HEK293 (cell line): Measurements from ENCODE around the gene KIAA1671.
A peak's percentile ranks its signal among the peaks of the same experiment; 100 is the strongest.

Source experiments
- CTCF ChIA-PET: fragments of 350-600 bp; formaldehyde crosslinking; extraction: SDS; loops from one replicate; lab custom pipeline; 2021; ENCODE audit warnings: antibody characterized with exemption; lab: Yijun Ruan, JAX
- POLR2A ChIA-PET: fragments of 300-600 bp; formaldehyde crosslinking; extraction: SDS; loops from one replicate; lab custom pipeline; 2020; ENCODE audit warnings: antibody characterized with exemption, inconsistent platforms; lab: Yijun Ruan, JAX
- H3K27ac ChIP-seq: fragments of 200-500 bp; sonication (Bioruptor generic); 2 replicates; pipeline ENCODE4 v1.5.1; 2014; ENCODE audit warnings: low read depth, low read length, control low read depth, inconsistent platforms; ENCODE audit errors: extremely low read depth
- H3K36me3 ChIP-seq, 2 experiments: fragments of 200-500 bp in 1 of 2; sonication (Bioruptor generic) in 1 of 2; 1 replicate in 1 of 2; 2 replicates in 1 of 2; pipeline ENCODE4 v1.5.1; 2014 to 2017; ENCODE audit warnings: inconsistent platforms in 2 of 2, low read length in 2 of 2; ENCODE audit not compliant: control insufficient read depth in 2 of 2, insufficient read depth in 1 of 2
- H3K4me1 ChIP-seq: fragments of 200-500 bp; sonication (Bioruptor generic); 2 replicates; pipeline ENCODE4 v1.5.1; 2014; ENCODE audit warnings: mild to moderate bottlenecking, low read length, inconsistent platforms; ENCODE audit not compliant: control insufficient read depth, insufficient read depth
- H3K4me3 ChIP-seq: 2 replicates; pipeline ENCODE4 v1.5.1; 2011; ENCODE audit warnings: low read depth, mild to moderate bottlenecking, control low read depth, low read length, moderate library complexity
- H3K9me3 ChIP-seq: fragments of 200-500 bp; sonication (Bioruptor generic); 2 replicates; pipeline ENCODE4 v1.5.1; 2014; ENCODE audit warnings: low read depth, low read length, inconsistent platforms; ENCODE audit not compliant: control insufficient read depth, insufficient read depth
- BCL11B ChIP-seq: fragments of 450-650 bp; formaldehyde crosslinking; IDR thresholded peaks from 2 replicates; pipeline ENCODE4 v1.5.1; 2016; ENCODE audit warnings: low read depth, missing biosample characterization, missing genetic modification characterization
- GLI4 ChIP-seq: fragments of 450-650 bp; formaldehyde crosslinking; IDR thresholded peaks from 2 replicates; pipeline ENCODE4 v1.5.1; 2016; ENCODE audit warnings: missing biosample characterization, missing genetic modification characterization
- GLIS2 ChIP-seq: fragments of 450-650 bp; formaldehyde crosslinking; IDR thresholded peaks from 2 replicates; pipeline ENCODE4 v1.5.1; 2016; ENCODE audit warnings: missing biosample characterization, missing genetic modification characterization
- KLF16 ChIP-seq: fragments of 450-650 bp; formaldehyde crosslinking; IDR thresholded peaks from 2 replicates; pipeline ENCODE4 v1.5.1; 2017; ENCODE audit warnings: missing biosample characterization, missing genetic modification characterization
- KLF7 ChIP-seq: fragments of 450-650 bp; formaldehyde crosslinking; IDR thresholded peaks from 2 replicates; pipeline ENCODE4 v1.5.1; 2016; ENCODE audit warnings: missing biosample characterization, missing genetic modification characterization, borderline replicate concordance
- ZEB2 ChIP-seq: fragments of 450-650 bp; formaldehyde crosslinking; IDR thresholded peaks from 2 replicates; pipeline ENCODE4 v1.5.1; 2016; ENCODE audit warnings: missing biosample characterization, missing genetic modification characterization
- ZNF121 ChIP-seq: fragments of 450-650 bp; formaldehyde crosslinking; IDR thresholded peaks from 2 replicates; pipeline ENCODE4 v1.5.1; 2016; ENCODE audit warnings: missing biosample characterization, missing genetic modification characterization
- ZNF140 ChIP-seq: fragments of 450-650 bp; formaldehyde crosslinking; IDR thresholded peaks from 2 replicates; pipeline ENCODE4 v1.5.1; 2016; ENCODE audit warnings: missing biosample characterization, missing genetic modification characterization
- ZNF350 ChIP-seq: fragments of 450-650 bp; formaldehyde crosslinking; IDR thresholded peaks from 2 replicates; pipeline ENCODE4 v1.5.0; 2017; ENCODE audit warnings: missing biosample characterization, mild to moderate bottlenecking, missing genetic modification characterization
- ZNF514 ChIP-seq: fragments of 450-650 bp; formaldehyde crosslinking; IDR thresholded peaks from 2 replicates; pipeline ENCODE4 v1.5.1; 2016; ENCODE audit warnings: missing biosample characterization, missing genetic modification characterization
- ZNF580 ChIP-seq: fragments of 450-650 bp; formaldehyde crosslinking; IDR thresholded peaks from 2 replicates; pipeline ENCODE4 v1.5.1; 2016; ENCODE audit warnings: missing biosample characterization, missing genetic modification characterization
- ZNF621 ChIP-seq: fragments of 450-650 bp; formaldehyde crosslinking; IDR thresholded peaks from 2 replicates; pipeline ENCODE4 v1.5.1; 2017; ENCODE audit warnings: missing biosample characterization, missing genetic modification characterization
- ZNF768 ChIP-seq: fragments of 450-650 bp; formaldehyde crosslinking; IDR thresholded peaks from 2 replicates; pipeline ENCODE4 v1.5.1; 2018; ENCODE audit warnings: missing biosample characterization, mild to moderate bottlenecking, missing genetic modification characterization
- TF ChIP-seq, protein P1 (sequence below): fragments of 450-650 bp; IDR thresholded peaks from 2 replicates; pipeline ENCODE4 v1.5.1; 2018; ENCODE audit warnings: missing biosample characterization, mild to moderate bottlenecking, missing genetic modification characterization
- TF ChIP-seq, protein P2 (sequence below): fragments of 450-650 bp; formaldehyde crosslinking; IDR thresholded peaks from 2 replicates; pipeline ENCODE4 v1.5.1; 2016; ENCODE audit warnings: missing biosample characterization, missing genetic modification characterization
- TF ChIP-seq, protein P3 (sequence below): fragments of 450-650 bp; formaldehyde crosslinking; IDR thresholded peaks from 2 replicates; pipeline ENCODE4; 2016; ENCODE audit warnings: missing biosample characterization, missing genetic modification characterization

KIAA1671 gene

GRCh38 chr22:25143156-25144076 is 190.9 kb downstream of the KIAA1671 start:
- Histone ChIP-seq H3K4me3 (no peak overlapping the region), H3K27ac (no peak overlapping the region), H3K4me1 (no peaks in the 10 kb centered on the region), H3K9me3 (no peaks in the 10 kb centered on the region), H3K36me3 (no peaks in the 10 kb centered on the region)
- POLR2A ChIA-PET = no interaction called here
- CTCF ChIA-PET = interaction anchor here (0.5 kb wide), 1 partner anchor 89 kb away, joined by 3 read pairs; no protein-coding TSS in a partner anchor
- peak; percentile 87 for TF ChIP-seq ZNF768 (tag by site-specific recombination)
- TF ChIP-seq KLF16 = no peak
- 0 out of 2 replicates have a peak, but pooled peaks have one; percentile 43 for TF ChIP-seq ZNF580 (tag by site-specific recombination)
- peak; percentile 95 for TF ChIP-seq ZNF121 (tag by site-specific recombination)

DNA sequence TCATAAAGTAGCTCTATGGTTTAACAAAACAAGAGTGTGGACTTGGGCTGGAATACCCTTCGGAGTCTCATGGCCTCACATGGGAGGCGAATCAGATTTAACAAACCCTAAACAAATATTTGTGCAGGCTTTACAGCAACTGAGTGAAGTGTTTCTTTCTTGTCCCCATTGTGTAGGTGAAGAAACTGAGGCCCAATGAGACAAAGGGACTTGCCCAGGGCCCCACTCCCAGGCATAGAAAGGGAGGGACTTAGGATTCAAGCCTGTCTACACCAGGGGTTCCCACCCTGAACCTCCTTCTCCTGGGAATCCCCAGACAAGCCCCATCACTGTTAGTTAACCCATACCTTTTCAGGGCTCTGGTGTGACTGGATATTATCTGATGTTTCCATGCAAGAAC is 192.0 kb downstream of the KIAA1671 start:
- ChIA-PET POLR2A (no interaction called here), CTCF (no interaction called here)
- Histone ChIP-seq H3K27ac (no peak overlapping the region), H3K4me3 (no peak overlapping the region), H3K4me1 (no peaks in the 10 kb centered on the region), H3K36me3 (no peaks in the 10 kb centered on the region), H3K9me3 (no peaks in the 10 kb centered on the region)
- TF ChIP-seq ZNF350 (tag by site-specific recombination) (no peak), KLF7 (tag by site-specific recombination) (no peak), GLI4 (tag by site-specific recombination) (no peak), ZNF140 (tag by site-specific recombination) (no peak), ZNF621 (tag by site-specific recombination) (no peak), GLIS2 (tag by site-specific recombination) (no peak), BCL11B (tag by site-specific recombination) (no peak), ZNF514 (tag by site-specific recombination) (no peak), ZEB2 (no peak)
- TF ChIP-seq, protein P1, sequence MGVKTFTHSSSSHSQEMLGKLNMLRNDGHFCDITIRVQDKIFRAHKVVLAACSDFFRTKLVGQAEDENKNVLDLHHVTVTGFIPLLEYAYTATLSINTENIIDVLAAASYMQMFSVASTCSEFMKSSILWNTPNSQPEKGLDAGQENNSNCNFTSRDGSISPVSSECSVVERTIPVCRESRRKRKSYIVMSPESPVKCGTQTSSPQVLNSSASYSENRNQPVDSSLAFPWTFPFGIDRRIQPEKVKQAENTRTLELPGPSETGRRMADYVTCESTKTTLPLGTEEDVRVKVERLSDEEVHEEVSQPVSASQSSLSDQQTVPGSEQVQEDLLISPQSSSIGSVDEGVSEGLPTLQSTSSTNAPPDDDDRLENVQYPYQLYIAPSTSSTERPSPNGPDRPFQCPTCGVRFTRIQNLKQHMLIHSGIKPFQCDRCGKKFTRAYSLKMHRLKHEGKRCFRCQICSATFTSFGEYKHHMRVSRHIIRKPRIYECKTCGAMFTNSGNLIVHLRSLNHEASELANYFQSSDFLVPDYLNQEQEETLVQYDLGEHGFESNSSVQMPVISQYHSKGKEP (tag by site-specific recombination) = no peak
- TF ChIP-seq, protein P2, sequence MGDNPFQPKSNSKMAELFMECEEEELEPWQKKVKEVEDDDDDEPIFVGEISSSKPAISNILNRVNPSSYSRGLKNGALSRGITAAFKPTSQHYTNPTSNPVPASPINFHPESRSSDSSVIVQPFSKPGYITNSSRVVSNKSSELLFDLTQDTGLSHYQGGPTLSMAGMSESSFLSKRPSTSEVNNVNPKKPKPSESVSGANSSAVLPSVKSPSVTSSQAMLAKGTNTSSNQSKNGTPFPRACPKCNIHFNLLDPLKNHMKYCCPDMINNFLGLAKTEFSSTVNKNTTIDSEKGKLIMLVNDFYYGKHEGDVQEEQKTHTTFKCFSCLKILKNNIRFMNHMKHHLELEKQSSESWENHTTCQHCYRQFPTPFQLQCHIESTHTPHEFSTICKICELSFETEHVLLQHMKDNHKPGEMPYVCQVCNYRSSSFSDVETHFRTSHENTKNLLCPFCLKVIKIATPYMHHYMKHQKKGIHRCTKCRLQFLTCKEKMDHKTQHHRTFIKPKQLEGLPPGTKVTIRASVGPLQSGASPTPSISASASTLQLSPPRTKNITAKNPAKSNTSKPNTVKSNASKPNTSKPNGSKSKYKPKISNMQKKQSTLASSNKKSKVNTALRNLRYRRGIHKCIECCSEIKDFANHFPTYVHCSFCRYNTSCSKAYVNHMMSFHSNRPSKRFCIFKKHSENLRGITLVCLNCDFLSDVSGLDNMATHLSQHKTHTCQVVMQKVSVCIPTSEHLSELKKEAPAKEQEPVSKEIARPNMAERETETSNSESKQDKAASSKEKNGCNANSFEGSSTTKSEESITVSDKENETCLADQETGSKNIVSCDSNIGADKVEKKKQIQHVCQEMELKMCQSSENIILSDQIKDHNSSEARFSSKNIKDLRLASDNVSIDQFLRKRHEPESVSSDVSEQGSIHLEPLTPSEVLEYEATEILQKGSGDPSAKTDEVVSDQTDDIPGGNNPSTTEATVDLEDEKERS (tag by site-specific recombination) = no peak
- TF ChIP-seq, protein P3, sequence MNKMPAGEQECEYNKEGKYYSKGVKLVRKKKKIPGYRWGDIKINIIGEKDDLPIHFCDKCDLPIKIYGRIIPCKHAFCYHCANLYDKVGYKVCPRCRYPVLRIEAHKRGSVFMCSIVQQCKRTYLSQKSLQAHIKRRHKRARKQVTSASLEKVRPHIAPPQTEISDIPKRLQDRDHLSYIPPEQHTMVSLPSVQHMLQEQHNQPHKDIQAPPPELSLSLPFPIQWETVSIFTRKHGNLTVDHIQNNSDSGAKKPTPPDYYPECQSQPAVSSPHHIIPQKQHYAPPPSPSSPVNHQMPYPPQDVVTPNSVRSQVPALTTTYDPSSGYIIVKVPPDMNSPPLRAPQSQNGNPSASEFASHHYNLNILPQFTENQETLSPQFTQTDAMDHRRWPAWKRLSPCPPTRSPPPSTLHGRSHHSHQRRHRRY = no peak
